Psoas muscle (tissue), 8 donors: ENCODE data around the gene TNF. TPM values are rescaled to one million over a fixed set of nuclear protein-coding genes. Genes with fewer than 3 reads are reported as not detected.
A peak's percentile ranks its signal among the peaks of the same experiment; 100 is the strongest.

ENCODE experiments used
- ATAC-seq, 4 donors: fragments of 200-7000 bp; cut with Tn5 transposase; one replicate each; pipeline ENCODE4 v1.9.1; 2020; ENCODE audit warnings: moderate library complexity in 3 of 4, mild to moderate bottlenecking in 2 of 4
- DNase-seq, 2 donors: peaks; one replicate each; pipeline ENCODE4 v3.0.0-alpha.2; 2020
- H3K27ac ChIP-seq: fragments of 200-600 bp; one replicate; pipeline ENCODE4 v1.8.0; 2022
- H3K27me3 ChIP-seq, 3 donors: fragments of 200-600 bp in 1 of 3; one replicate each; pipeline versions ENCODE4 v1.6.1 to v1.8.0; 2013 to 2022; ENCODE audit warnings: low read length in 2 of 3, mild to moderate bottlenecking in 2 of 3, moderate library complexity in 1 of 3; ENCODE audit not compliant: insufficient read depth in 3 of 3
- H3K36me3 ChIP-seq, 2 donors: fragments of 200-600 bp in 1 of 2; one replicate each; pipeline versions ENCODE4 v1.6.1 to v1.8.0; 2013 to 2022; ENCODE audit warnings: low read depth in 1 of 2, mild to moderate bottlenecking in 1 of 2, moderate library complexity in 1 of 2; ENCODE audit not compliant: insufficient read depth in 1 of 2
- H3K4me1 ChIP-seq: fragments of 200-600 bp; one replicate; pipeline ENCODE4 v1.8.0; 2022
- H3K4me3 ChIP-seq: fragments of 200-600 bp; one replicate; pipeline ENCODE4 v1.8.0; 2022; ENCODE audit warnings: mild to moderate bottlenecking
- H3K9me3 ChIP-seq: fragments of 200-600 bp; one replicate; pipeline ENCODE4 v1.8.0; 2022
- WGBS, 3 donors: extraction: QIAGEN DNeasy Blood & Tissue Kit; methylation state at CpG; one replicate each; pipeline versions ENCODE4 v1.1.6 to v1.1.7; 2013; 5-methylcytosine and 5-hydroxymethylcytosine counted together
- intact Hi-C, 2 donors: fragments of 100-400 bp; cut with DNase I; formaldehyde crosslinking; loops; one replicate each; pipeline versions ENCODE4 v1.11.0 to v1.14.2; 2022
- polyA plus RNA-seq, 3 donors: library from polyadenylated mRNA; stranded (reverse); fragments of 200-250 nt; gene quantifications; one replicate each; pipeline ENCODE4 v1.2.3, GENCODE V29; 2013
- total RNA-seq, 4 donors: library from RNA; stranded (reverse); fragmentation: NEBNext Ultra II Directional in 2 of 4; extraction: Animal tissue kit (Norgen Biotek cat#: 25700) in 2 of 4; gene quantifications; one replicate each; pipeline versions ENCODE4 v1.2.1 to v1.2.4, GENCODE V29; 2021 to 2023
- TF ChIP-seq, protein P1 (sequence below): fragments of 200-600 bp; IDR thresholded peaks from one replicate; pipeline ENCODE4 v1.8.0; 2022; ENCODE audit warnings: antibody characterized with exemption
- donor health status: healthy with polysubstance abuse.
- donor health status: DM: no; HTN: no; CAD: no; lungs with moderate emphysema.
- donor health status: Bipolar disorder and iron deficiency.
- donor health status: healthy.
- donor health status: DM: yes; HTN: yes; CAD: no.
- donor health status: DM: no; HTN: no; CAD: no.
- donor health status: DM: no; HTN: no; CAD: no.
- donor health status: DM: yes; HTN: yes; CAD: no.

The TNF gene
- total and polyA plus RNA-seq, 7 donors, result 0.09 to 0.81 (median 0.34) TPM; not detected in 2

DNA sequence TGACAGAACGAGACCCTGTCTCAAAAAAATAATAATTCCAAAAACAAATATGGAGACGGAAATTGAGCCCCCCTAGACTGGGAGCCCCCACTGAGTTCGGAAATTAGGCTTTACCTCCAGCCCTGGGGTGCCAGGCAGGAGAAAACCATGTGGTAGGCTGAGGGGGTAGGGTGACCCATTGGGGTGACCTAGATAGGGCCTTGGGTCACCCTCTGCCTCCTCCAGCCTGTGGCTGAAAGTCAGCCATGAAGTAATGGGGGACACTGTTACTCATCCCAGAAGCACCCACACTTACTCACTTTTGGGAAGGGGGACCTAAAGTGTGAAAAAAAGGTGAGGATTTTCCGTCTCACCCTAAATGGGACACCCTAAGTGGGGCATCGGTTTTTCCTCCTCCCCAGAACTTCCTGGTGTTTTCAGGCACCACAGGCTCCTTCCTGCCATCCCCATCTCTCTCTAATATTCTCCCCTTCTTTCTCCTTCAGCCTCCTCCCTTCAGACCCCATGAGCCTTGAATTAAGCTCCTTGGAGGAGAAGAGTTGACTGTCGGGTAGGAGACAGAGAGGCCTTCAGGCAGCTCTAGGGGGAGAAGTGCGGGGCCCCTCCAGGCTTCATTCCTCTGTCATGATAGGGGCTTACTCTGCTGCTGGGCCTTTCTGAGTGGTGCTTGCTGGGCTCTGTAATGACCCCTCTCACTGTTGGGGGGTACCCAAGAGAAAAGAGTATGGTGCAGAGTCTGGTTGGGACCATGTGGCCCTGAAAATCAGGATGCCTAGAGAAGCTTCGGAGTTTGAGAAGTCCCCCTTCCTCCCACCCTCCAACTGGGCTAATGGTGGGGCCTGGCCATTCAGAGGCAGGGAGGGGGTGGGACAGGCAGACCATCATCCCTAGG is 4.4 kb downstream of the TNF start:
- Histone ChIP-seq H3K27ac (no peak overlapping the region), H3K4me3 (peak overlapping the region; percentile 89), H3K4me1 (no peaks in the 10 kb centered on the region), H3K9me3 (no peaks in the 10 kb centered on the region), H3K27me3 (no peaks in the 10 kb centered on the region), H3K36me3 (no peaks in the 10 kb centered on the region)
- DNase-seq (no peak), ATAC-seq (no peak)
- intact Hi-C loops, result loop anchor here (2.0 to 5.0 kb wide), 3 partner anchors 17 to 32 kb away; partner anchors contain the start of genes ATP6V1G2 (in 2 of the 2) and NFKBIL1 (in 2 of the 2)
- TF ChIP-seq, protein P1, sequence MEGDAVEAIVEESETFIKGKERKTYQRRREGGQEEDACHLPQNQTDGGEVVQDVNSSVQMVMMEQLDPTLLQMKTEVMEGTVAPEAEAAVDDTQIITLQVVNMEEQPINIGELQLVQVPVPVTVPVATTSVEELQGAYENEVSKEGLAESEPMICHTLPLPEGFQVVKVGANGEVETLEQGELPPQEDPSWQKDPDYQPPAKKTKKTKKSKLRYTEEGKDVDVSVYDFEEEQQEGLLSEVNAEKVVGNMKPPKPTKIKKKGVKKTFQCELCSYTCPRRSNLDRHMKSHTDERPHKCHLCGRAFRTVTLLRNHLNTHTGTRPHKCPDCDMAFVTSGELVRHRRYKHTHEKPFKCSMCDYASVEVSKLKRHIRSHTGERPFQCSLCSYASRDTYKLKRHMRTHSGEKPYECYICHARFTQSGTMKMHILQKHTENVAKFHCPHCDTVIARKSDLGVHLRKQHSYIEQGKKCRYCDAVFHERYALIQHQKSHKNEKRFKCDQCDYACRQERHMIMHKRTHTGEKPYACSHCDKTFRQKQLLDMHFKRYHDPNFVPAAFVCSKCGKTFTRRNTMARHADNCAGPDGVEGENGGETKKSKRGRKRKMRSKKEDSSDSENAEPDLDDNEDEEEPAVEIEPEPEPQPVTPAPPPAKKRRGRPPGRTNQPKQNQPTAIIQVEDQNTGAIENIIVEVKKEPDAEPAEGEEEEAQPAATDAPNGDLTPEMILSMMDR, result no peak
- WGBS, 3 donors, result 91 to 95% (median 95%) methylated on average over 8 of the region's 8 CpGs

DNA sequence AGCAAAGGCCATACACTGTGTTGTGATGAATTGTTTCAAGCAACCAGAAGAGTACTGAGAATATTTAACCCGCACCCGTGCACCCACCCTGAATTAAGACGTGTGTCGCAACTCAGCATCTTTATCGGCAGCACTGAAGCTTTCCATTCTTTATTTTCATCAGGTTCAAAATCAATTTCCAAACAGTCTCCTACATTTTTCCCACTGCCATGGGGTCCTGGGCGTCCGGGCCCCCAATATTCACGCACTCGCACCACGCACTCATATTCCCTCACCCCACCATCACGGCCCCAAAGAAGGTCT is 5.0 kb downstream of the TNF start:
- H3K36me3 ChIP-seq, result no peaks in the 10 kb centered on the region
- ATAC-seq (no peak), DNase-seq (no peak)
- WGBS, 3 donors, result 34 to 41% (median 37%) methylated on average over 11 of the region's 11 CpGs
- peak overlapping the region; percentile 89 for H3K4me3 ChIP-seq
- no peaks in the 10 kb centered on the region for H3K27me3 ChIP-seq
- TF ChIP-seq, protein P1, result no peak
- H3K4me1 ChIP-seq, result no peaks in the 10 kb centered on the region
- H3K9me3 ChIP-seq, result no peaks in the 10 kb centered on the region
- intact Hi-C loops, result loop anchor here (2.0 to 5.0 kb wide), 3 partner anchors 16 to 33 kb away; partner anchors contain the start of genes ATP6V1G2 (in 2 of the 2) and NFKBIL1 (in 2 of the 2)
- peak overlapping the region; percentile 75 for H3K27ac ChIP-seq

DNA sequence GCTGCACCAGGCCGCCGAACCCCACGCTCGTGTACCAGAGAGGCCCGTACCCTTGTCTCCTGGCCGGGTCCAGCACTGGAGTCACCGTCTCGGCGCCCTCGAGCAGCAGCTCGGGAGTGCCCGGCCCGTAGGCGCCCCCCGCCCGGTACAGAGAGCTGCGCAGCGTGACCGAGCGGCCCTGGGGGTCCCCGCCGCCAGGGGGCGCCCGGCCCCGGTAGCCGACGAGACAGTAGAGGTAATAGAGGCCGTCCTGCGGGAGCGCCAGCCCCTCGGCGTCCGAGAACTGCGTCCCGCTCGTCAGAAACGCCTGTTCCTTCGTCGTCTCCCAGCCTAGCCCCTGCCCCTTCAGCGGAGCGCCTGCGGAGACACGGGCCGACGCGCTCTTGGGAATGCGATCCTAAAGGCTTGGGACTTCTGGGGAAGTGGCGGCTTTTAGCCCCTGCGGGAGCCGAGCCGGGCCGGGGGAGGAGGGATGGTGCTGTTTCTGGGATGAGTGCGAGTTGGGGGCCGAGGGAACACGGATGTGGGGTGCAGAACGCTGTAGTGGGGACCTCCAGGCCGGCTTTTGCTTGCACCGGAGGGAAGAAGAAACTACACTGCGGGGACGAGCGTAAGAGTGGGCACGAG is 5.6 kb downstream of the TNF start:
- peak; percentile 98 to 100 (median 99) for ATAC-seq
- intact Hi-C loops, result loop anchor here (2.0 to 5.0 kb wide), 3 partner anchors 16 to 34 kb away; partner anchors contain the start of genes ATP6V1G2 (in 2 of the 2) and NFKBIL1 (in 2 of the 2)
- Histone ChIP-seq H3K36me3 (no peaks in the 10 kb centered on the region), H3K4me3 (peak overlapping the region; percentile 89), H3K9me3 (no peaks in the 10 kb centered on the region), H3K27ac (peak overlapping the region; percentile 75), H3K4me1 (no peaks in the 10 kb centered on the region), H3K27me3 (no peaks in the 10 kb centered on the region)
- peak; percentile 91 to 95 for DNase-seq
- TF ChIP-seq, protein P1, result peak; percentile 97
- 0 to 1% (median 0%) methylated on average over 49 to 62 of the region's 62 CpGs for WGBS, 3 donors

DNA sequence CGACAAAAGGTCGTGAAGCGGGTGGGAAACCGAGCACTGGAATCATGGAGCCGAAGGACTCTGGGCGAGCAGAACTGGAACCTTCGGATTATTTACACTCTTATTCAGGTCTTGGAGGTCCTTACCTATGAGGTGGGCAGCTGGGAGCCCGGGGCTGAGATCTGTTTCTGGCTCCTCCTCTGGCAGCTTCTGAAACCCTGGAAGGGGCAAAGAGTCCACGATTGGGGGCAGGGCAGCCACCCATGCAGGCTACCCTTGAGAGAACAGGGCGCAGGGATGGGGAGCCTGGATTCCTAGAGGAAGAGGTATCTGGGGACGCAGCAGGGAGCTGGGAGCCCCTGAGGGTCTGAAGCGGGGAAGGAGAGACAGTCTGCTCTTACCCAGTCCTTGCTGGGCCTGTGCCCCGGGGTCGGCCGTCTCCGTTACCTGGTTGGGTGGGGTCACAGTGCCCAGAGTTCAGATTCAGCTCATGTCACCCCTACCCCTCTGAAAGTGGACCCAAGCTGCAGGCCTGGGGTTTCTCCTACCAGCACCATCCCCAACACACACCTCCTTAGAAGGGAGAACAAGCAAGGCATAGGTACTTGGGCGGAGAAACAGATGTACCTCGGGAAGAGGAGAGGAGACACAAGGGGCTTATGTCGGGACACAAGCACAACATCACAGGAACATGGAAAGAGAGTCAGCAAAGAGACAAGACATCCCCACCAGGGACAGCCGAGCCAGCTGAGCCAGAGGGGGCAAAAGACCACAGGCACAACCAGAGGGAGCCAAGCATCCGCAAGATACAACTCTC is 6.3 kb downstream of the TNF start:
- intact Hi-C loops, result loop anchor here (2.0 to 5.0 kb wide), 3 partner anchors 15 to 34 kb away; partner anchors contain the start of genes ATP6V1G2 (in 2 of the 2) and NFKBIL1 (in 2 of the 2)
- DNase-seq, result no peak
- Histone ChIP-seq H3K36me3 (no peaks in the 10 kb centered on the region), H3K27ac (peak overlapping the region; percentile 75), H3K9me3 (no peaks in the 10 kb centered on the region), H3K27me3 (no peaks in the 10 kb centered on the region), H3K4me3 (peak overlapping the region; percentile 89), H3K4me1 (no peaks in the 10 kb centered on the region)
- WGBS, 3 donors, result 24 to 30% (median 27%) methylated on average over 19 to 21 of the region's 21 CpGs
- ATAC-seq, result peak; percentile 12 to 55 (median 24)
- TF ChIP-seq, protein P1, result no peak
